ENCODE measurements around the gene CXCR6. TPM values are rescaled to one million over a fixed set of nuclear protein-coding genes. Genes with fewer than 3 reads are reported as not detected.

CXCR6 gene
- total RNA-seq, 2 donors from 2014 or later, result not detected

- Mint-ChIP-seq H3K4me1 (peaks cover 10% of the 10 kb centered on the region), H3K27me3 (ENCODE audit: insufficient read depth) (peaks cover 10% of the 10 kb centered on the region), H3K4me3 (no peak overlapping the region), H3K36me3 (ENCODE audit: low read depth) (no peaks in the 10 kb centered on the region), H3K9me3 (no peaks in the 10 kb centered on the region), H3K27ac (no peak overlapping the region)
- Histone ChIP-seq H3K4me1 (ENCODE audit: control insufficient read depth, insufficient read depth, low read length) (peaks cover 2% of the 10 kb centered on the region), H3K9me3 (ENCODE audit: control insufficient read depth, low read length) (no peaks in the 10 kb centered on the region), H3K36me3 (ENCODE audit: control insufficient read depth, insufficient read depth, low read length) (no peaks in the 10 kb centered on the region), H3K27me3 (ENCODE audit: control insufficient read depth, insufficient read depth, low read length, poor library complexity, severe bottlenecking) (no peaks in the 10 kb centered on the region), H3K9ac (ENCODE audit: extremely low read depth, low read length, poor library complexity, severe bottlenecking) (no peak overlapping the region), H3K27ac (ENCODE audit: low read depth, low read length) (no peak overlapping the region), H3K4me3 (ENCODE audit: low read length) (no peak overlapping the region)
- TF ChIP-seq CTCF (conservative IDR thresholded peaks at IDR 0.05), result no peak
- no peak for DNase-seq
- WGBS, 2 experiments (ENCODE audit: insufficient coverage in 1 of 2, insufficient read length in 1 of 2), result 58% methylated on average over 2 of the region's 2 CpGs; no CpG with 5 or more reads in 1 of the 2 experiments
Measured at GRCh38 chr3:45997942-45998341, 54.7 kb downstream of the CXCR6 start.

Other genes with a start within 250 kb of the CXCR6 start
- gene SLC6A20, start 146.9 kb upstream of the CXCR6 start, total RNA-seq, result 1 to 10 TPM in 1 of 2 donors, under 1 TPM in 1; 0.29 to 1.5 TPM
- gene LZTFL1, start 101.3 kb upstream of the CXCR6 start, total RNA-seq, result 10 to 100 TPM; 12.1 to 19.8 TPM
- not detected for gene CCR9, start 56.9 kb upstream of the CXCR6 start, total RNA-seq
- gene FYCO1, start 52.4 kb downstream of the CXCR6 start, total RNA-seq, result 10 to 100 TPM; 11.3 to 11.8 TPM
- not detected for gene XCR1, start 84.0 kb downstream of the CXCR6 start, total RNA-seq

Data from endodermal cell (in vitro differentiated cells).